Heart left ventricle (tissue), 13 donors: ENCODE measurements around the gene WIPF2.

Experiments used
- POLR2A ChIP-seq, 2 donors: fragments of 450-650 bp; IDR thresholded peaks; one replicate each; pipeline ENCODE4 v1.6.1; 2017; ENCODE audit warnings: antibody characterized with exemption in 2 of 2, mild to moderate bottlenecking in 2 of 2, moderate library complexity in 2 of 2
- TF ChIP-seq, protein P1 (sequence below), 12 donors: fragments of 200-600 bp; sonication (generic) in 4 of 12; IDR thresholded peaks; one replicate each; pipeline versions ENCODE4 v1.5.0 to v1.8.0; 2018 to 2022; ENCODE audit warnings: antibody characterized with exemption in 12 of 12, mild to moderate bottlenecking in 5 of 12
- donor health status: ischemic (EF 13 %, LVEDD 7.1; RV severe dilation, severe dysfunction).
- donor health status: DM: no; HTN: yes; CAD: no.
- donor health status: DM: no; HTN: no; CAD: no.
- donor health status: ischemic (EF 25% LVEDD 6.9; RV normal size, moderate dysfunction).
- donor health status: ischemic (EF 25% LVEDD 5.7; RV mildly dilated, moderate dysfunction).
- donor health status: ischemic (EF 35%, LVEDD 5.7; RV mildly dilated, moderate dysfunction).
- donor health status: nonischemic (EF 11% LVEDD 7.7; RV severe dilation, severe dysfunction).
- donor health status: DM: yes; HTN: yes; CAD: no.
- donor health status: PGD.
- donor health status: ischemic (EF 29% LVEDD 5.4; RV normal size, mild dysfunction).
- donor health status: nonischemic (EF 23%, LVEDD 6.1; RV moderate dilation, normal function).

DNA sequence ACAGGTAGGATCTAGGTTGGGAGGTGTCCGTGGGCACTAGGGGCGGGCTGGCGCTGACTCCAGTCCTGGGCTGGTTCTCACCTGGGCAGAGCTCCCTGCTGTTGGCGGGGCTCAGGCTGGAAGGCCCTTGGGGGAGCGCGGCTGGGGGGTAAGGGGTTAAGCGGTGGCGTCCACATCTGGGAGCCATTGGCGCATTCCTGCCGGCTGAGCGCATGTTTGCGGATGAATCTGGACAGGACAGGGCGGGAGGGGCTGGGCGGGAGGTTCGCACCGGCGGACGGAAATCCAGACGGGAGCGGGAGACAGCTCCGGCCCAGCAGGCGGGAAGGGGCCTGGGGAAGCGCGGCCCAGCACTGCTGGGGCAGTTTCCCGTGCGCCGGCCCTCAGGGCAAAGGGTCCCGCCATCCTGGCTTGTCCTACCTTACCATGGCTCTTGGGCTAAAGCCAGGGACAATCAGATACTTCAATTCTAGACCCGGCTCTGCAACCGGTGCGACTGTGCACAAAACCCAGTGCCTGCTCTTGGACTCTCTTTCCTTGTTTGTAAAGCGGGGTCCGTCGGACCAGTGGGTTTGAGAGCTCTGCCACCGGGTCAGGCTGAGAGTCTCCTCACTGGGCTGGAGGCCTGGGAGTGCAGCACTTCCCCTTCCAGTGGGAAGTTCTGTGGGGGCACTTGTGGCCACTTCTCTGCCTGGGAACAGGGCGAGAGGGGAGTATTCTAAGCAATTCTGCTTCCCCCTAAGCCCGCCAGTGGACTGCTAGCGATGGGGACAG lies 97.7 kb downstream of the WIPF2 start:
- TF ChIP-seq, protein P1, sequence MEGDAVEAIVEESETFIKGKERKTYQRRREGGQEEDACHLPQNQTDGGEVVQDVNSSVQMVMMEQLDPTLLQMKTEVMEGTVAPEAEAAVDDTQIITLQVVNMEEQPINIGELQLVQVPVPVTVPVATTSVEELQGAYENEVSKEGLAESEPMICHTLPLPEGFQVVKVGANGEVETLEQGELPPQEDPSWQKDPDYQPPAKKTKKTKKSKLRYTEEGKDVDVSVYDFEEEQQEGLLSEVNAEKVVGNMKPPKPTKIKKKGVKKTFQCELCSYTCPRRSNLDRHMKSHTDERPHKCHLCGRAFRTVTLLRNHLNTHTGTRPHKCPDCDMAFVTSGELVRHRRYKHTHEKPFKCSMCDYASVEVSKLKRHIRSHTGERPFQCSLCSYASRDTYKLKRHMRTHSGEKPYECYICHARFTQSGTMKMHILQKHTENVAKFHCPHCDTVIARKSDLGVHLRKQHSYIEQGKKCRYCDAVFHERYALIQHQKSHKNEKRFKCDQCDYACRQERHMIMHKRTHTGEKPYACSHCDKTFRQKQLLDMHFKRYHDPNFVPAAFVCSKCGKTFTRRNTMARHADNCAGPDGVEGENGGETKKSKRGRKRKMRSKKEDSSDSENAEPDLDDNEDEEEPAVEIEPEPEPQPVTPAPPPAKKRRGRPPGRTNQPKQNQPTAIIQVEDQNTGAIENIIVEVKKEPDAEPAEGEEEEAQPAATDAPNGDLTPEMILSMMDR (IDR thresholded peaks at IDR 0.05), result no peak
- peak in 1 of 2 donors; percentile 31 for TF ChIP-seq POLR2A (IDR thresholded peaks at IDR 0.05)
